AG10803 (cell line): Measurements from ENCODE around the gene IMMP2L.

Experiments used
- DNase-seq: peaks from one replicate; pipeline ENCODE4 v3.0.0; 2010; ENCODE audit warnings: low read depth
- H3K4me3 ChIP-seq: 2 replicates; pipeline ENCODE4 v1.5.1; 2011; ENCODE audit warnings: mild to moderate bottlenecking, low read length, control low read depth
- TF ChIP-seq, protein P1 (sequence below): conservative IDR thresholded peaks from 2 replicates; pipeline ENCODE4 v1.5.1; 2011; ENCODE audit warnings: mild to moderate bottlenecking, low read length, control low read depth, inconsistent platforms

The IMMP2L gene

DNA sequence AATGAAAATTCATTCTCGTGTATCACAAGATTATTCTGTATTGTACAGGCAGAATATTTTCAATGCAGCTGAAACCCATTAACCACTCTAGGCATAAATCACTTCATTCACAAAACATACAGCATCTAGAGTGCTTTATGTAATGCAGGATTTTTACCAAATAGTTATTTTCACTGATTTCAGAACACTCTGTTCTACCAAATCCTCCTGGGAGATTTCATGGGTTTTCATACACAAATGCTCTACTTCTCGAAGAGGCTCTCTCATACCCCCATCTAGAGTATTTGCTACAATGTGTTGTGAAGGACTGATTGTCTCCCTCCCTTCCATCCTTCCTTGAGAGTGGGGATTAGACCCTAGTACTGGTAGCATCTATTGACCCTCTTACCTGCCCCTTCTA, 680.6 kb downstream of the IMMP2L start:
- TF ChIP-seq, protein P1, sequence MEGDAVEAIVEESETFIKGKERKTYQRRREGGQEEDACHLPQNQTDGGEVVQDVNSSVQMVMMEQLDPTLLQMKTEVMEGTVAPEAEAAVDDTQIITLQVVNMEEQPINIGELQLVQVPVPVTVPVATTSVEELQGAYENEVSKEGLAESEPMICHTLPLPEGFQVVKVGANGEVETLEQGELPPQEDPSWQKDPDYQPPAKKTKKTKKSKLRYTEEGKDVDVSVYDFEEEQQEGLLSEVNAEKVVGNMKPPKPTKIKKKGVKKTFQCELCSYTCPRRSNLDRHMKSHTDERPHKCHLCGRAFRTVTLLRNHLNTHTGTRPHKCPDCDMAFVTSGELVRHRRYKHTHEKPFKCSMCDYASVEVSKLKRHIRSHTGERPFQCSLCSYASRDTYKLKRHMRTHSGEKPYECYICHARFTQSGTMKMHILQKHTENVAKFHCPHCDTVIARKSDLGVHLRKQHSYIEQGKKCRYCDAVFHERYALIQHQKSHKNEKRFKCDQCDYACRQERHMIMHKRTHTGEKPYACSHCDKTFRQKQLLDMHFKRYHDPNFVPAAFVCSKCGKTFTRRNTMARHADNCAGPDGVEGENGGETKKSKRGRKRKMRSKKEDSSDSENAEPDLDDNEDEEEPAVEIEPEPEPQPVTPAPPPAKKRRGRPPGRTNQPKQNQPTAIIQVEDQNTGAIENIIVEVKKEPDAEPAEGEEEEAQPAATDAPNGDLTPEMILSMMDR: no peak
- no peak for DNase-seq
- H3K4me3 ChIP-seq: no peak overlapping the region

DNA sequence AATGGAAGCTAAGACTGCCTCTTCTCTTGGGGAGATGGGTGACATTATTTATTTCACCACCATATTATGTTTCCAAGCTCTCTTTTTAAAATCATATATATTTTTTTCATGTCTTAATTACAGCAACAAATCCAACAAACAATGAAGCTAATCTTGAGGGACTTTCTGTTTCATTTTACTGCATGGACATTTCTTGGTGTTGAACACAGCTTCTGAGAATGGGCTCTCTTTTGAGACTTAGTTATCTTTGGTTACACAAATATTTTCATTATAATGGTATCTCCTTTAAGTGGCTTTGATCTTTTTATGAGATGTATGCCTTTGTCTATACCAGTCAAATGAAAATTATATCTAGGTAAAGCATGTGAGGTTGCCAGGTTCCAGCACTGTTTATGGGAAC, 681.3 kb downstream of the IMMP2L start:
- no peak for DNase-seq
- no peak overlapping the region for H3K4me3 ChIP-seq
- TF ChIP-seq, protein P1: no peak

DNA sequence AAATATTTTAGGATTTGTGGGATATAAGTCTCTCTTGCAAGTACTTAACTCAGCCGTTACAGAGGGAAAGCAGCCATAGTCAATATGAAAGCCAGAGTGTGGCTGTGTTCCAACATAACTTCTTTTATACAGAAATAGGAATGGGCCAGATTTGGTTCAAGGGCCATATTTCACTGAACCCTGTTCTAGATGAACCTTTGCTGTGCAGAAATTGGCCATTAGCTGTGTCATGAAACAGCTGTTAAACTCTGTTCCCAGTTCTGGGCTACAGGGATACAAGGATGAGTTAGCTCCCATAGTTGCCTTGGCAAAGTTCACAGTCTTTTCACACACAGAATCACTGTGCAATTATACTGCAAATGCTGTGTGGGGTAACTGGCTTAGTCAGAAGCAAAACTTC, 685.3 kb downstream of the IMMP2L start:
- H3K4me3 ChIP-seq: no peak overlapping the region
- TF ChIP-seq, protein P1: no peak
- DNase-seq: no peak

DNA sequence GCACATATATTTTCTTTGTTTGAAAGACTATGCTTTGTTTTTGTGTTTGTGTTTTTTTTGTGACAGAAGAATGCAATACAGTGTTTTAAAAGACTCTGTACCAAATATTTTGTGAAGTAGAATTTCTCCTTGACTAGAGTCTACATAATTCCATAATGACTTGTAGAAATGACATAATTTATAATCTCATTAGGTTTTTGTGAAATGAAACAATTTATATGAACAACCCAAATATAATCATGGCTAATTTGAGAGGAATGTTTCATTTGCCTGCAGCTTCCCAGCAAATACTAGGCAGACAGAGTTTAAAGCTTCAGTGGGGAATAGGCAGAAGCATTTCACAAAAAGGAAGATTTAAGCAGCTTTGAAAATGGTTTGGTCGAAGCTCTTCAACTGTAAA, 686.9 kb downstream of the IMMP2L start:
- TF ChIP-seq, protein P1: no peak
- no peak for DNase-seq
- no peak overlapping the region for H3K4me3 ChIP-seq

DNA sequence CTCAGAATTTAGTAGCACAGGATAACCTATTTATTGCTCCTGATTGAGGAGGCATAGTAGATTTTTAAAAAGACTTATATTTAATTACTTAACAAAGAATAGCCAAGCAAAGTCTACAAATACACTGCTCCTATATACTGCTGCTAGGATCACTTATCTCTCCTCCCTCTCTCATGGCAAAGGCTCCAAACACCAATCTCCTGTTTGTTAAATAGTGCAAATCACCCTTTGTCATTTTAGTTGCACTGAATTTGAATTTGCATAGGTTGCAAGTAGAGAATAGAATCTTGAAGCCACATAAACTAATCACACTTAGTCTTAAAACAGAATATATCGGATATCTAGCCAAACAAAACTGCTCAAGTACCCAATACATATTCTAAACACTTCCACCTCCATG, 690.4 kb downstream of the IMMP2L start:
- no peak for DNase-seq
- TF ChIP-seq, protein P1: no peak
- no peak overlapping the region for H3K4me3 ChIP-seq

DNA sequence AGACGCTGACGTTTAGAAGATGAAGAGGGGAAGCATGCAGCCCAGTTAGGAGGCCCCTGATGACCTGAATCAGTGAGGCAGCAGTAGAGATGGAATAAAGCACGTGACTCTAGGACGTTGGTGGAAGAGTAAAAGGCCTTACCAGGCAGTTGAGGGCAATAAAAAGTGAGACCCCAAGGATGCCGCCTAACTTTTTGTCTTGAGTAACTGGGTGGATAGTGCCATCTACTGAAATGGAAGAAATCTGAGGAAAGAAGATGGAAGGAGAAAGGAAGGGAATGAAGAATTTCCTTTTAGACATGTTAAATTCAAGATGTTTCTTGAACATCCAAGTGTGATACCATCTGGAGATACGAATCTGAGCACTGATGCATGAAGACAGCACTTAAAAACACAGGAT, 691.4 kb downstream of the IMMP2L start:
- no peak for DNase-seq
- TF ChIP-seq, protein P1: no peak
- H3K4me3 ChIP-seq: no peak overlapping the region

DNA sequence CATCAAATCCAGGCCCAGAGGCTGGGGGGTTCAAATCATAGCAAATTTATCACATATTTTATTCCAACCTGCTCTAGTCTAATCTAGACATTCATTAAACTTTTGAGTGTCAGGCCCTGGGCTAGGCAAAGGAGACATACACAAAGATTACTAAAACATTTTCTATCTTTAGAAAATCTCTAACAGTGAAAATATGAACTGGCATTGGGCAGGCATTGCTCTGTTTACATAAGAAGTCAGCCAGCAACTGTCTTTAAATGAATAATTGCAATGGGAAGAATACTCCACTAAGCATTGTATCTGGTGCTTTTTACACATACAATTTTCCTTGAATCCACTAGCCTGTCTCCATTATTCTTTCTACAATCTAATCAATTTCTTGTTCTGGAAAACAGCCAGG, 693.8 kb downstream of the IMMP2L start:
- TF ChIP-seq, protein P1: no peak
- DNase-seq: no peak
- no peak overlapping the region for H3K4me3 ChIP-seq
